Neural progenitor cell (in vitro differentiated cells): Measurements from ENCODE around the gene NKAIN2. TPM values are rescaled to one million over a fixed set of nuclear protein-coding genes. Genes with fewer than 3 reads are reported as not detected.

ENCODE experiments used
- DNase-seq: peaks from one replicate; pipeline ENCODE4 v3.0.0-alpha.2; 2016; ENCODE audit warnings: low spot score
- H2AFZ ChIP-seq: fragments of 200-600 bp; sonication (generic); replicated peaks from 2 replicates; pipeline ENCODE4 v1.6.1; 2016; ENCODE audit warnings: antibody characterized with exemption
- H3F3A ChIP-seq: fragments of 200-600 bp; sonication (generic); 2 replicates; pipeline ENCODE4 v1.6.1; 2016; ENCODE audit warnings: antibody characterized with exemption, low read depth
- H3K27ac ChIP-seq: fragments of 200-600 bp; sonication (generic); 2 replicates; pipeline ENCODE4 v1.5.1; 2016; ENCODE audit warnings: mild to moderate bottlenecking
- H3K27me3 ChIP-seq: fragments of 200-600 bp; sonication (generic); 2 replicates; pipeline ENCODE4 v1.6.1; 2016; ENCODE audit warnings: mild to moderate bottlenecking, moderate library complexity
- H3K36me3 ChIP-seq: fragments of 200-600 bp; sonication (generic); 2 replicates; pipeline ENCODE4 v1.5.1; 2016
- H3K4me1 ChIP-seq: fragments of 200-600 bp; sonication (generic); 2 replicates; pipeline ENCODE4 v1.6.1; 2016; ENCODE audit warnings: mixed run types
- H3K4me2 ChIP-seq: fragments of 200-600 bp; sonication (generic); 2 replicates; pipeline ENCODE4 v1.6.1; 2016
- H3K4me3 ChIP-seq: fragments of 200-600 bp; sonication (generic); 2 replicates; pipeline ENCODE4 v1.5.1; 2016
- H3K79me2 ChIP-seq: fragments of 200-600 bp; sonication (generic); 2 replicates; pipeline ENCODE4 v1.6.1; 2016; ENCODE audit warnings: low read depth
- H3K9ac ChIP-seq: fragments of 200-600 bp; sonication (generic); 2 replicates; pipeline ENCODE4 v1.6.1; 2016
- H3K9me3 ChIP-seq: fragments of 200-600 bp; sonication (generic); 2 replicates; pipeline ENCODE4 v1.5.1; 2016; ENCODE audit warnings: low read depth
- H4K20me1 ChIP-seq: fragments of 200-600 bp; sonication (generic); 2 replicates; pipeline ENCODE4 v1.6.1; 2016; ENCODE audit warnings: low read depth
- H3K27ac Mint-ChIP-seq: 3 replicates; pipeline ENCODE4 v1.8.0; 2021; ENCODE audit warnings: mixed read lengths
- H3K27me3 Mint-ChIP-seq: 2 replicates; pipeline ENCODE4 v1.8.0; 2022; ENCODE audit warnings: low read depth, mild to moderate bottlenecking, inconsistent platforms, moderate library complexity, mixed read lengths; ENCODE audit not compliant: insufficient read depth
- H3K36me3 Mint-ChIP-seq: 3 replicates; pipeline ENCODE4 v1.8.0; 2021; ENCODE audit warnings: mixed read lengths
- H3K4me1 Mint-ChIP-seq: 3 replicates; pipeline ENCODE4 v1.8.0; 2021; ENCODE audit warnings: mixed read lengths
- H3K4me3 Mint-ChIP-seq: 3 replicates; pipeline ENCODE4 v1.8.0; 2021; ENCODE audit warnings: mild to moderate bottlenecking, moderate library complexity, mixed read lengths
- H3K9me3 Mint-ChIP-seq: 3 replicates; pipeline ENCODE4 v1.8.0; 2020; ENCODE audit warnings: mixed read lengths
- EZH2 ChIP-seq: fragments of 200-600 bp; sonication (generic); IDR thresholded peaks from 2 replicates; pipeline ENCODE4 v1.6.1; 2017; ENCODE audit warnings: antibody characterized with exemption, mild to moderate bottlenecking, moderate library complexity
- EZH2phosphoT487 ChIP-seq: fragments of 200-600 bp; sonication (generic); IDR thresholded peaks from 2 replicates; pipeline ENCODE4 v1.6.1; 2017; ENCODE audit warnings: antibody characterized with exemption
- total RNA-seq: library from RNA; depleted of rRNA; stranded (reverse); fragments of >200 nt; gene quantifications from 2 replicates; pipeline ENCODE4 v1.2.3, GENCODE V29; 2015; ENCODE audit warnings: low replicate concordance
- TF ChIP-seq, protein P1 (sequence below): fragments of 200-600 bp; sonication (generic); IDR thresholded peaks from 2 replicates; pipeline ENCODE4 v1.5.1; 2017; ENCODE audit warnings: antibody characterized with exemption, mild to moderate bottlenecking

The NKAIN2 gene
- total RNA-seq, 1 donor from 2014 or later = 0.45 TPM

DNA sequence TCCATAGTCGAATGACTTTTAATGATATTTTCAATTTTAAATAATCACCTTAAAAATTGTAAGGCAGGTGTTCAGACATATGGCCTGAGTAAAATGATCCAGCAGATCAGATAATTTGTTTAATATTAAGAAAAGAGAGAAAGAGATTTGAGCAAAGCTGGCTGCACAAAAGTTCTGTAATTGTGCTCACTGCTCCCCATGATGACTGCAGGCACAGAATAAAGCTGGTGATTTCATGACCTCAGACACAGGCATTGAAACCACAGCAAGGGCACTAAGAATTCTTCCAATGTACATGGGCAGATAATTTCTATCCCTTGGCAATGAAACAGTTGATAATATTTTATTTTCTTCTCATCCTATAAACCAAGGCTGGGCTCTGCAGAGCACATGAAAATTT lies 553.1 kb downstream of the NKAIN2 start:
- Histone ChIP-seq H3K36me3 (no peaks in the 10 kb centered on the region), H2AFZ (peak overlapping the region; percentile 42), H3K4me1 (no peaks in the 10 kb centered on the region), H3K4me2 (no peak overlapping the region), H3F3A (no peaks in the 10 kb centered on the region), H3K9ac (no peak overlapping the region), H3K79me2 (no peaks in the 10 kb centered on the region), H3K9me3 (no peaks in the 10 kb centered on the region), H4K20me1 (no peaks in the 10 kb centered on the region), H3K27ac (no peak overlapping the region), H3K27me3 (no peaks in the 10 kb centered on the region), H3K4me3 (no peak overlapping the region)
- Mint-ChIP-seq H3K27me3 (no peaks in the 10 kb centered on the region), H3K4me3 (no peak overlapping the region), H3K9me3 (no peaks in the 10 kb centered on the region), H3K4me1 (peaks cover 16% of the 10 kb centered on the region), H3K36me3 (no peaks in the 10 kb centered on the region), H3K27ac (no peak overlapping the region)
- no peak for DNase-seq
- TF ChIP-seq, protein P1, sequence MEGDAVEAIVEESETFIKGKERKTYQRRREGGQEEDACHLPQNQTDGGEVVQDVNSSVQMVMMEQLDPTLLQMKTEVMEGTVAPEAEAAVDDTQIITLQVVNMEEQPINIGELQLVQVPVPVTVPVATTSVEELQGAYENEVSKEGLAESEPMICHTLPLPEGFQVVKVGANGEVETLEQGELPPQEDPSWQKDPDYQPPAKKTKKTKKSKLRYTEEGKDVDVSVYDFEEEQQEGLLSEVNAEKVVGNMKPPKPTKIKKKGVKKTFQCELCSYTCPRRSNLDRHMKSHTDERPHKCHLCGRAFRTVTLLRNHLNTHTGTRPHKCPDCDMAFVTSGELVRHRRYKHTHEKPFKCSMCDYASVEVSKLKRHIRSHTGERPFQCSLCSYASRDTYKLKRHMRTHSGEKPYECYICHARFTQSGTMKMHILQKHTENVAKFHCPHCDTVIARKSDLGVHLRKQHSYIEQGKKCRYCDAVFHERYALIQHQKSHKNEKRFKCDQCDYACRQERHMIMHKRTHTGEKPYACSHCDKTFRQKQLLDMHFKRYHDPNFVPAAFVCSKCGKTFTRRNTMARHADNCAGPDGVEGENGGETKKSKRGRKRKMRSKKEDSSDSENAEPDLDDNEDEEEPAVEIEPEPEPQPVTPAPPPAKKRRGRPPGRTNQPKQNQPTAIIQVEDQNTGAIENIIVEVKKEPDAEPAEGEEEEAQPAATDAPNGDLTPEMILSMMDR = no peak
- TF ChIP-seq EZH2 (no peak), EZH2phosphoT487 (no peak)

DNA sequence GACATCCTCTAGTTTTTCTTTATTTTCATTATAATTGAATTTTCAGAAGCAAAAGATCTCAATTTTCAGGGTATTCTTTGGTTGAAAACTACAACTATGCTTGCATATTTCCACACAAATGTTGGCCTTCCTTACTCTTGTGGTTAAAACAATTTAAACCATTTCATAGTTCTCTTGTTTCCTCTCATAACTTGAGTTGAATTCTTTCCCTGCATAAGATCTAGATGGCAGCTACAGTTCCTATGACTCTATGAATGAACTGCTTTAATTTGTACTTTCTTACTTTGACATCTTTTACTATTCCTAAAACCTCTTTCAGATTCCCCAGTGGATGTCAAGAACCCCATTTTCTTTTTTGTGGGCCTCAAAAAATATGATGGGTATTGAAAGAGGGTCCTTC lies 564.5 kb downstream of the NKAIN2 start:
- Mint-ChIP-seq H3K9me3 (no peaks in the 10 kb centered on the region), H3K4me1 (no peaks in the 10 kb centered on the region)

DNA sequence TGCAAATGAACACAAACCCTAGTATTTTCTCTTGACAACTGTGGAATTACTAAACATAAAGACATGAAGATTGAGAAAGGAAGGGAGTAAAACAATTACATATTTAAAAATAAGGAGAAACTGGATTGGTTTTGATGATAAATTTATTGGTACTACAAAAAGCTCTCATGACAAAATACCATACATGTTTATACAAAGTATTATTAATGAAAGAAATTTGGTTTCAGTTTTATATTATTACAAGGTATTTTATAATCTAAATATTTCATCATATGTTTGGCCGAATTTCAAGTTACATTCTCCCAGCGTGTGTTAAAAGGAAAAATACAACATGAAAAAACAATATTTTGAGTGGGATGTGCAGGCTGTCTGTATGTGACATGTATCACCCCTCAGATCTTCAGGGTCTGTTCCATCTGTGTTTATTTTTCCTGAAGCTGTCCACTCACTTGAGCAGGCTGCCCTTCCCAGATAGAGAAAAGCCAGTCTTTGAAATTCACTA lies 568.4 kb downstream of the NKAIN2 start:
- H3K27me3 ChIP-seq = no peaks in the 10 kb centered on the region
- no peaks in the 10 kb centered on the region for H3K36me3 Mint-ChIP-seq
- no peaks in the 10 kb centered on the region for H3K9me3 Mint-ChIP-seq
- no peaks in the 10 kb centered on the region for H4K20me1 ChIP-seq
- no peak overlapping the region for H3K4me2 ChIP-seq
- H3K4me1 Mint-ChIP-seq = no peaks in the 10 kb centered on the region
- H2AFZ ChIP-seq = no peak overlapping the region
- DNase-seq = no peak
- no peak overlapping the region for H3K4me3 Mint-ChIP-seq
- no peaks in the 10 kb centered on the region for H3K9me3 ChIP-seq
- H3K27ac Mint-ChIP-seq = no peak overlapping the region
- H3K27me3 Mint-ChIP-seq = no peaks in the 10 kb centered on the region
- H3K79me2 ChIP-seq = no peaks in the 10 kb centered on the region
- no peak overlapping the region for H3K4me3 ChIP-seq
- no peak overlapping the region for H3K9ac ChIP-seq
- no peaks in the 10 kb centered on the region for H3F3A ChIP-seq
- H3K4me1 ChIP-seq = peaks cover 4% of the 10 kb centered on the region
- H3K36me3 ChIP-seq = no peaks in the 10 kb centered on the region
- TF ChIP-seq, protein P1 = no peak
- TF ChIP-seq EZH2phosphoT487 (no peak), EZH2 (no peak)
- no peak overlapping the region for H3K27ac ChIP-seq

More for the DNA sequence above, 564.5 kb downstream of the NKAIN2 start:
- no peaks in the 10 kb centered on the region for H3K9me3 ChIP-seq
- H3K27ac Mint-ChIP-seq = no peak overlapping the region
- no peak overlapping the region for H2AFZ ChIP-seq
- H3K4me3 ChIP-seq = no peak overlapping the region
- no peaks in the 10 kb centered on the region for H3K27me3 ChIP-seq
- no peak overlapping the region for H3K27ac ChIP-seq
- H3K36me3 ChIP-seq = no peaks in the 10 kb centered on the region
- no peaks in the 10 kb centered on the region for H4K20me1 ChIP-seq
- H3K27me3 Mint-ChIP-seq = no peaks in the 10 kb centered on the region
- TF ChIP-seq, protein P1 = no peak
- H3F3A ChIP-seq = no peaks in the 10 kb centered on the region
- H3K36me3 Mint-ChIP-seq = no peaks in the 10 kb centered on the region
- no peak for DNase-seq
- no peaks in the 10 kb centered on the region for H3K79me2 ChIP-seq
- no peak overlapping the region for H3K4me2 ChIP-seq
- no peak overlapping the region for H3K4me3 Mint-ChIP-seq
- peaks cover under 1% of the 10 kb centered on the region for H3K4me1 ChIP-seq
- H3K9ac ChIP-seq = no peak overlapping the region
